ENCODE data around the gene CAPN13.

The CAPN13 gene

DNA sequence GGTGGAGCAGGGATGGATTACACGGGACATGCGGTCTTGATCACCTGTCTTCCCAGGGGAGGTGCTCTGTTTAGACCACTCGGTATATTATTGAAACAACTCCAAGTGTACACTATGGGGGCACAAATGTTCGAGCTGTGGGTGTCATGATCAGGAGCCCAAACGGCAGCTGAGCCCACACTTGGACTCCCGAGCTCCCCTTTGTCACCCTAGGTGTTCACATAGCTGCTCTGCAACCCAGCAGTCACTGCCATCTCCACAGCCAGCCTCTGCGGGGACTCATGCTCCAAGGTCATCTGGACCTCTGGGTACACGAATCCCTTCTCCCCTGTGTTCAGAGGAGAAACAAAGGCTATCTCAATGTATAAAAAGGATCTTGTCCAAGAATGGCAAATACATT is 46.0 kb downstream of the CAPN13 start:
- no peak for DNase-seq

DNA sequence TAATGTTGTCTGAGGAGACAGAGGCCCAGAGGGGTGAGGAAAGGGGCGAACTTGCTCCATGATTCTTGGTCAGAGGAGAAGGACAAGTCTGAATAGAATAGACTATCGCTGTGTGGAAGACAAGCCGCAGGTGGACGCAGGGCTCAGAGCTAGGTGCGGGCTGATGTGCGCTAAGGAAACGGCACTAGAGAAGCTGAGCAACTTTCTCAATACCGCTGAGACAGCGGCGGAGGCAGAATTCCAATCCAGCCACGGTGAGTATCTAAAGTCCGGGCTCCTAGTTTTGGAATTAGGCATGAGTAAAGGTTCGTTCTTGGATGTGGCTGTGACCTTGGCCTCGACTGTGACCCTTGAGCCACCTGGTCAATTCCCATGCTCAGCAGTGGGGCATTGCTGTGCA is 47.8 kb downstream of the CAPN13 start:
- no peak for DNase-seq

DNA sequence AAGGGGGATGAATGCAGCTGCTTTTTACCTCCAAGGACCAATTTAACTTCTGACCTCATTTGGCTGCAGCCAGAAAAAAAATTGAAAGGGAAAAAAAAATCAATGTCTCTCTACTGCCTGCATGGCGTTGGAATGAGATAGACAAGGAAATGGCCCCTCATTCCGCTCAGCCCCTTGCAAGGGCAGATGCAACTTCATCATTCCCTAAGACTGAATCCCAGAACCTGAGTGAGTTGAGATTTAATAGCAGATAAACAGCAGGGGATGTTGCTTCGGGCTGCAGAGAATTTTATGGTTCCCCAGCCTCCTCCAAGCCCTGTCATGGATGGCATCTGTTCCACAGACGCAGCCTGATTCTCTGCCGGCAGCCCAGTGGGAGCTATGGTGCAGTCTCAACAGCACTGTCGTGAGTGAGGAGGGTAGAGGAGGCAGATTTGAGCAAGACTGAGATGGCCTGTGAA is 49.0 kb downstream of the CAPN13 start:
- no peak for DNase-seq

DNA sequence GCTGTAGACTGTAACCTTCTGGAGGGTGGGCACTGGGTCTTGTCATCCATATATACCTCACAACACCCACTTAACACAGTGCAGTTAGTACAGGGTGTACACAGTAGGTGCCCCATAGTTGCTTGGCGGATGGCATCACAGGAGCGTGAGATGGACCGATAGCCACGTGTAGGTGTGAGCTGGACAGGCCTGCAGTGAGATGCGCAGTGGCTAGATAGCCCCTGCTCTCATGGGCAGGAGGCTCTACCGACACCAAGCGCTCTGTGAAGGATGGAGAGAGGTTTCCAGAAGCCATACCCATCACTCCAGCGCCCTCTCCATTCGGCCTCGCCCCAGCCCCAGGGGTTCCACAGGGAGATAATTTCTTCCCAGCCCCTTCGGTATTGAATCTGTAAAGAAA is 49.5 kb downstream of the CAPN13 start:
- DNase-seq: no peak

DNA sequence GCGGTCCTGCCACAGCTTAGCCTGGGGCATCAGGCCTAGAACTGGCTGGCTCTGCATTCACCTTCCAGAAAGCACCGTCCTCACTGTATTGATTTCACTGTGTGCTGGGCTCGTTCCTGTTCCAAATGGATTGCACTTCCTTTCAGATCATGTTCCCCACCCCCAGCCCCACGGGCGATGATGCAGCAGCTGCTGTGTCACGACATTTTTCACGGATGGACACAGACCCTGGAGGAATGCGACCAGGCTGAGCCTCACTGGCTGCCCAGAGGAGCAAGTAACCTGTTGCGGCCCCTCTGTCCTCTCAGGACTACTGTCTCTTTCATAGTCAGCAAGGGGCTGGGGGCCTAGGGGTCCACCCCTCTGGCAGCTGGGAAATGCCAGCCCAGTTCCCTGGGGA is 50.3 kb downstream of the CAPN13 start:
- no peak for DNase-seq

DNA sequence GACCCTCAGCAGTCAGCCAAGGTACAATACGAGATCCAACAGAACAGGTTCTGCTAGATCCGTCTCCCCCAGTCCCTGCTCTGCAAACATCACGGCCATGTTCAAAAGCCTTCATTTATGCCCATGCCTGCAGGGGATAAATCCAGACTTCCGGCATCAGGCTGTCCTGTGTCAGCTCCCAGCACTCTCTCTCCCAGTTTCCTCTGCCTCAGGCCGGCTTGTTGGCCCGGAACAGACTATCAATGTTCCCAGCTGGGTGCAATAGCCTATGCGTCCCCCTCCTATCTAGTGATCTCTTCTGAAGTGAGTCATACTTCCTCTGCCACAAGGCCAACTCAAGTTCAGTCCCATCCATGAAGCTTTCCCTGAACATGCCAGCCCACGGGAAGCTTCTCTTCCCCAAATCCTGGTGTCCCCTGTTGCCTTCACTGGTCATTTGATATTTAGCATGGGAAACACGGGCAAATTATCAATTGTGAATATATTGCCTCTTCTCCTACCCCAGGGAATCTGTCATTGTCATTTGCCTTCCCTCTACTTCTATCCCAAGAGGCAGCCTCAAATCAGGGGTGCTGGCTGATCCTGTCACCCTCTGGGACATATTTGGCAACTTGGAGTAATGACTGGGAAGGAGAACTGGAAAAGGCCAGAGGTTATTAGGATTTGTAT is 51.1 kb downstream of the CAPN13 start:
- DNase-seq: no peak

DNA sequence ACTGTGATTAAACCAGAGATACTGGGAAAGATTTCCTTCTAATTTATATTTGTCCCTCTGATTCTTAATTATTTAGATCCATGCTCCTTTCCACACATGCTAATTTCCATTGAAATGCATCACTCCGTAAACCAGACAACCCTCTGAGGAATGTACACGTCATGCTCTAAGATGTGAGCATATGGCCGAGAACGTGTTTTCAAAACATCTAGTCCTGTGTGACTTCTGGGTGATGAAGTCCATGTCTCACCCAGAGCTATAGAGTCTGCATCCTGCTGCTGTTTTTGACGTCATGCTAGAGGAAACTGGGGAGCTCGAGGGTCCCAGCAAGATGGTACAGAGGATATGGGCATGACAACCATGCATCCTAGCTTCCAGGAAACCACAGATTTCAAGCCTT is 53.6 kb downstream of the CAPN13 start:
- no peak for DNase-seq

DNA sequence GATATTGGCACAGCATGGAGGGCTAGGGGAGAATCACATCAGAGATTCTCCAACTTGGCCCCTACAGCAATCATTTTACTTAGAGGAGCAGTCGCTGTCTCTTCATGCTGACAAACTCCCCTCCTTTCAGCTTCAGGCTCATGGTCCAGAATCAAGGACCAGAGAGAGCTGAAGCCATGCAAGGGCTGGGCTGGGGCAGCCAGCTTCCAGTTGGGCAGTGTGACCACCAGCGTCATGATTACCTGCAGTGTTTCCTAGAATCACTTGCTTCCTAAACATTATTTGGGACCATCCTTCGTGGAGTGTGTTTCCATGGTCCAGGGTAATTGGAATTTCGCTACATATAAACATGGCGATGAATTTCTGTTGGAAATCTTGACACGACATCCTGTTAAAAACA is 54.4 kb downstream of the CAPN13 start:
- no peak for DNase-seq

DNA sequence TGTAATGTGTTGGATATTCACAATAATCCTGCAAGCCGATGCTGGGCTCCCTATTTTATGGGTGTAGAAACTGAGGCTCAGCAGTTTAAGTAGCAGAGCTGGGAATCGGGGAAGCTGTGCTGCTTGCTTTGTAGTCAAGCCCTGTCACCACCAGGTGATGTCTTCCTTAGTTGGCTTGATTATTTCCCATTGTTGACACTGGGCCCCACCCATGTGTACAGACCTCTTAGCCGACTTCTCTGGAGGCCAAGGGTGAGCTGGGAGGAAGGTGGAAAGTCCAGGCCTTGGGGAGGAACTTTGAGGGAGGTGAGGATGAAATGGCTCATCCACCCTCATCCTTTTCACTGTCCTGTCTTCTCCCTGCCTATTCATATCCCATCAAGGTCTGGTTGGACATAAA is 60.0 kb downstream of the CAPN13 start:
- no peak for DNase-seq

DNA sequence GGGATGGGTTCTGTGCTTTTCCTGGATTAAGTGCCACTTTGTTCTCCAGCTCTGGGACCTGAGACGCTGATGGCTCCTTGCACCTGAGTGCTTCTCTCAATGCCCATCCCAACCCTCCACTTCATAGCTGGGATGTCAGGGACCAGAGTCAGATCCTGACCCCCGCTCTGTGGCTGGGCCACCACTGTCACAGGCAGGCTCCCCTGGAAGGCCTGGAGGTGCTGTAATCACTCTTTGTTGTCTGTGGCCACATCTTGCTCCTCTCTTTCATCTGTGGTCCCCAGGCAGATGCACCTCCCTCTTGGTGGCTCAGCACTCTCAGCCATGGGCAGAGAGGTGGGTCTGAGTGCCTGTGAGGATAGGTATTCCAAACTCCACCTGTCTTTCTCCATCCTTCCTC is 62.4 kb downstream of the CAPN13 start:
- DNase-seq: no peak

DNA sequence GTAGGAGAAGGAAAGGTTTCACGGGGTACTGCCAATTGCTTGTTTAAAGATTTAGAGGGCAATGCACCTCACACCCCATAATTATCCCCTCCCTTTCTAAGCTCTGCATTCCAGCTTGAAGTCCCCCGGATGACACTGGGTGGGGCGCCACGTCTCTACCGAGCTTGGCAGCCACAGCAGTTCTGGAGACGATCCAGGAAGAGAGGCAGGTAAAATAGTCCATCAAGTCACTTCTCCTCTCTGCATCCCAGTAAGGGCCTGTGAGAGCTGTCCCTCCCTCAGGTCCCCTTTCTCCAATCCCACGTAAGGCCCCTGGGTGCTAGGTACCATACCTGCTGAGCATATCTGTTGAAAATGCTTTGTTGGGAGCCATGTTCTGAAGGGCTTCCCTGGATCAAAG is 65.7 kb downstream of the CAPN13 start:
- no peak for DNase-seq

DNA sequence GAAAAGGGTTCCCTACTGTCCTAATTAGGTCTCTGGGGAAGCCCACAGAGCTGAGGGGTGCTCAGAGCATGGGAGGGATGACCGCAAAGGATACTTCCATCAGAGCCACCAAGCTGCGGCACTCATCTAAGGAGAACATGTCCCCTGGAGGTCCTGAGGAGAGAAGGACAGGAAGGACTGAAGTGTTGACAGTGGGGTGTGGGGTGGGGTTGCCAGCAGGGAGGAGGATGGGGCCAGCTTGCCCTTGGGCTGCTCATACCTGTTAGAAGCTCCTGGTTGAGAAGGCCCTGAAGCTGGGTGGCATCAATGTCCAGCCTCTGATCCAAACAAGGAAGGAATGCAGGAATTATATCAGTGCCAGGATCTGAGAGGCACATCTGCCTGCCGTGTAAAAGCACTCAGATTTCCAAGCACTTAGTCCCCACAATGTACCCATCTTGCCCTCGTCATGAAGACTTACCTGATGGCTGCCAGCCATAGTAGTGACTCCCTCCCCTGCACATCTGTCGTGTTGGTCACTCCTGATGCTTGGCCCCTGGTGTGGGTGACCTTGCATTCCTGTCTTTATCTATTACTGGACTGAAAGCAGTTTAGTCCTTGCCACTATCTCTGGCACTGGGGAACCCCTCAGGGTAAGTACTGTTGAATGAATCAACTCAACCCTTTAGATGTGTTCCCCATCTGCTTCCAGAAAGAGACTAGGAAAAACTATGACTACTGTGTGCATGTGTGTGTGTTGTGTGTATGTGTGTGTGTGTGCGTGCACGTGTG is 68.9 kb downstream of the CAPN13 start:
- DNase-seq: no peak

DNA sequence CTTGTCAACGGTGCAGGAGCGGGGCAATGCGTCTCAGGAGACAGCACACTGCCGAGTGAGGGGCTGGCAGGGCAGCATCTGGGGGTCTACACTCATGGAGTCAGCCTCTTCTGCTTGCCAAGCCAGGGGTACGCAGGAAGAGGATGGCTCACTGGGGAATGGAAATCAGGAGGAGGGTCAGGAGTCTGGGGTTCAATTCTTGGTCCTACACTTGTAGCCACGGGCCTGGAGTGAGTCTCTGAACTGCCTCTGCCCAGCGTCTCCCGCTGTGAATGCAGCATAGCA is 70.0 kb downstream of the CAPN13 start:
- DNase-seq: no peak

DNA sequence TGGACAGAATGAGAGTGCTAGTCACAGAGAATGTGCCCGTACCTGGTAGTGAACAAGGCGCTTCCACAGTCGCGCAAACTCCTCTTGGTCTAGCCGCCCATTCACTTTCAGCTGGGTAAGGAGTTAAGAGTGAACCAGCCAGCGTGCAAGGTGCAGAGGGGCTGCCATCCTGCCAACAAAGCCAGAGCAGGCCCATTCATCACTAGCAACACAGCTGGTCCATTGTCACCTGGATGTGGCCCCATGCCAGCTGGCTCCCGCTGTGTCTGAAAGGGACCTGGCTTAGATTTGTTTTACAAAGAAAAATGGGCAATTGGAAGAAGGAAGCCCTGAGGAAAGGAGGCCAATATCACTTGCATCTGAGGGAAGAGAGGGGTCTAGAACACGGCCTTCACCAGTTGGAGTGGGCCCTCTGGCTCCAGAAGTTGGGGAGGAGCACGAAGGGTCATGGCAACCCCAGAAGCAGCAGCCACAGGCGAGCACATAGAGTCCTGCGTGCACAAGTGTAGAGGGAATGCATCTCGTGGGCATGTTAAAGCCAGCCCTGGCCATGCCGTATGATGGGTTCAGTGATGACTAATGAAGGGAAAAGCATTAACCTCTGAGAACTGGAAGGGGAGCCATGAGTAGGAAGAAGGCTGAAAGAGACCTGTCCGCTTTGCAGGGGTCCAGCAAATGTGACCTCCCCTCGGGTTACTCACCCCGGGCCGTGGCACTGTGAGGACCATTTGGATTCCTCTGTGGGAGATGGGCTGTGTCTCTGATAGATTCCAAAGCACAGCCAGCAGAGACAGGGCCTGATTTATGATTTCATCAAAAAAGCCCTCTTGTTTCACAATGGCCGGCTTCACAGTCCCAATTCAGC is 70.6 kb downstream of the CAPN13 start:
- no peak for DNase-seq

DNA sequence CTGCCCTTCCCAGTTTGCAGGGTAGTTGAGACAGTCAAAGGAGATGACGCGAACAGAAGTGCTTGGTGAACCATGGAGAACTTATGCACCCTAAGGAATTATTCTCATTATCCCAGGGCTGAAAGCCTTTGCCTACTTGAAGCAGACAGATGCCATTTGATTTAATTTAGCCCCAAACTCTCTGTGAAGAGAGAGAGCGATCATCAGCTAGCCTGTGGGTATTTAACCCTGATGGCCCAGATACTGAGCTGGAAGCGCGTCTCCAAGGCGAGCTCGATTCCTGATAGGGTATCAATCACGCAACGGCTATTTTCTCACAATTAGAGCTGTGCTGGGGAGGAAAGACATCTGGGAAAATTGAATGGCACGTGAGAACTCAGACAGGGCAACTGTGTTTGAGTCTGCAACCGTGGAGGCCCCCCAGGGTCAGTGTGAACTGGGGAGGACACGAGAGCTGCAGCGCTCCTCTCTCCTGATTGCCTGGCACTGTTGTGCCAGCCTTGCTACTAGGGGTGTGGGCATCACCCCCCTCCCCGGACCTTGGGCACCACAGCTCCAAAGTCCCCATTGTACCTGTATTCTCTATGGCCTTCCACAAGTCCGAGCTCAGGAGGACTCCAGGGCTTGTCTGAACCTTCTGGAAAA is 73.2 kb downstream of the CAPN13 start:
- DNase-seq: no peak

DNA sequence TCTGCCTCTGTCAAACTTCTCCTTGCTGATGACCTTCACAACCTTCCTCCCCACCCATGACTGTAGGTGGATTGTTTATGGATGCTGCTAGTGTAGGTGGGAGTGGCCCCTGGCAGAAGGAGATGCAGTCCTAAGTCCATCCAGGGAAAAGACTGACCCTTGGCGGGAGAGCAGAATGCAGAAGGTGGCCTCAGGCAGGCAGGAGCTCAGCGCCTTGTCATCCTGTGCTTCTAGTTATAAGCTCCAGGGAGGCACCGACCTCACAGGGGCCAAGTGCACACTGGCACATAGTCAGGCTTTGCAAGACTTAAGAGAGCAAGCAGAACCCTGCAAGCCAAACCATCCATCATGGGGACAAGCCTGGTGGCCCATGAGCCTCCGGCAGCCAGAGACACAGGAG is 74.4 kb downstream of the CAPN13 start:
- no peak for DNase-seq

DNA sequence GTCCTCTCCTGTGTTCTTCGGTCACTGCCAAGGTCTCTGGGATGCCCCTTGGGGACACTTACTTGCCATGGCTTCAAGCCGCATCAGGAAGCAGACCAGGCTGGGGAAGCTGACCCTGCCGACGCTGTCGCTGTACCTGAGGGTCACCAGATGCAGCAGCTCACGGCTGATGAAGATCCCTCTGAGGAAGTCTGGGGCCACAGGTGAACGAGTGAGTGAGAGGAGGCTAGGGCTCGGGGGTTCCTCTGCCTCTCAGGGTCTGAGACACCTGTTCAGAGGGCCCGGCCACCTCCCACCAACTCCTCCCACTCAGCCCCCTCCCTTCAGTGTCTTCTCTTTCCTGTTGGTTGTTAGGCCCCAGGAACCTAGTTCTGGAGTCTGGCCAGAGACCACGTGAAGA is 74.9 kb downstream of the CAPN13 start:
- DNase-seq: no peak

DNA sequence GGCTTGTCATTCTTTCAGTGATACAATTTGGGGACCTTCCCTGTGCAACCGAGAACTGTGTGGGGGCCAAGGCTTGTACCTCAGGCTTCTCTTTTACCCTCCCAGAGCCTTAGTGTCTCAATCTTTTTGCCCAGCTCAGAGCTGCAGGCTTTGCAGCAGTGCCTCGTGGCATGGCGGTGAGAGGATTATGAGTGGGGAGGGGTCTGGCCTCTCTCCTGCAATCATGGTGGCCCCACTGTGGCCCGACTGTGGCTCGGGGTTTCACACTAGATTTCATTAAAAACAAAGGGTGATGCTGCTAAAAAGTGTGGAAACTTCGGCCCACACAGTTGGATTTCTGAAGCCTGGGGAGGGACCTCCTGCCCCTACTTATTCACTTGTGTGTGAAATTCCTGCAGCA is 75.5 kb downstream of the CAPN13 start:
- no peak for DNase-seq

DNA sequence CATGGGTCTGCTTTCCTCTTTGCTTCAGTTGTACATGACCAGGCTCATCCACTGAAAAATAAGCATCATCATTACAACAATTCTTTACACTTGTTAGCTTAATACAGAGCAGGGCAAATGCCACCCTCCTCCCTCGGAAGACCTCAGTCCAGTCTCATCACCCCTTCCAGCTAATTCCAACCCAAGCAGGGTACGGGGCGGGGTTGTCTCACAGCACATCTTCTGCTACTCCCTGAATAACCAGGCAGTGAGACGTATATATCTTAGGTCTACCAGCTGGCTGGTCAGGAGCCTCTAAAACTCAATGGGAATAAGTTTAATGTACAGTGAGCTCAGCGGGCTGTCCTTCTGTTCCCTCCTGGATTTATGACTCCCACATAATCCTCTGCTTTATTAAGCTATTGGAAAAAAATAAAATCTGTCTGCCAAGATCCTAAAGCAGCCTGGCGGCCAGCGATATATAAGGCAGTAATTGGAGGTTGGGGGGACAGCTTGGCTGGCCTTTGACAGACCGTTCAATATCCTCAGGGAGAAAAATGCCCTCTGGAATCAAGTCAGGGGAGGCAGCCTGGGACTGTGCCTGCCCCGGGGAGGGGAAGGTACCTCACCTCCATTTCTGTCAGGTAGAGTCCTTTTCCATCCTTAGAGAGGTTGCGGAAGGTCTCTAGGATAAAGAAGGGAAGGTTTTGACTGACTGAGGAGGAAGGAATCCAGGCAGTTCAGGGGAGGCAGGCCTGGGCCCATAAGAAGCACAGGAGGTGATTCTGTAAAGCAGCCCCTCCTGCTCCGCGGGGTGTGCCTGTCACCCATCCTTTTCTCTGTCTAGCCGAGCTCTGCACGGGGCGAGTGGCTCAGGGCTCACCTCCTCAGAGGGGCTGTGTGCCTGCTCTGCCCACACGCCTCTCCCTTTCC is 76.3 kb downstream of the CAPN13 start:
- no peak for DNase-seq

DNA sequence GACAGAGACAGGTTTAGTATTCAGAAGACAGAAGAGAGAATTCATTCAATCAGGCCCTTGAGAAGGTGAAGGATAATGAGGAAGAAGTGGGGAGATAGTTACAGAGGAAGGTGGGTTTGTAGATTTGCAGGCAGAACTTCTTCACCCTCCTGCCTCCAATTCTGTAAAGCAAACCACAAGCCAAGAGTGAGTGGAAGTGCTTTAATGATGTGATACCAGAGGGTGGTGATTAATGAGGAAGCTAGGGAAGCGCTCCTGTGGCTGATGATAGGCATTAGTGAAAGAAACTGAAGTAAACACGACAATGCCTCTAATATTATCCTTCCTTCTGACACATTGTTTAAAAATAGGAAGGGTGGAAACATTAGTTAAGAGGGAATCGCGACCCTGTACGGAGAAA is 78.2 kb downstream of the CAPN13 start:
- DNase-seq: no peak

DNA sequence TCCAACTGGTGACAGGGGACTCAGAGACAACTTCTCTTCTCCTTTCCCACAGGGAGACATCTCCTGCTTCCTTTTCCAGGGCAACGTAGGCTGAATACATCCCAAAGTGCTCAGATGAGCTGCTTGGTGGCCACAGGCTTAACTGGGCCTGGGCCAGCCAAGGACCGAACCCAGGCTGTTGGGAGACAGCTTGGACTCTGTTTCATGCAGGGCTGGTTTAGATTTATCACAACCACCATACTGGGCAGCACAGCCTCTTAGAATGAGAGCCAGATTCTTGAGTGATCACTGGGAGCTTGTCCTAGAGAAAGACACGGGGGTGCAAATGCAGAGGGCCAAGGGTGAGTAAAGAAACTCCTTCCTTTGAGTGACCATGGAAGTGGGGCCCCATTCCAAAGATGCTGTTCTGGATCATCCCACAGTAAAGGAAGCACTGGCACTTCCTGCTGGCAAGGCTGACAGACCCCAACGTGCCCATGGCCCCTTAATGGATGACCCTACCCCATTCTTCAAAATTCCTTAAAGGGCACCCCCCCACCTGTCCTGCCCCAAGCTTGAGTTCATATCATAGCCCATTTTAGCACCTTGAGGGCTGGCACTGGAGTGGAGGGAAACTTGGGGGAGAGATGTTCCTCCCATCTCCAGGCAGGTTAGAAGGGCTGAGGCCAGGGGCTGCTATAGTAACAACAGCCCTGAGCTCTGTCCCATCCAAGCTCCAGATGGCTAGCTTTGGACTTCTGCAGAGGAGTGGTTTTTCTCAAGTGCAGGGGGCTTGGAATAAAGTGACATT is 84.1 kb downstream of the CAPN13 start:
- no peak for DNase-seq

Measured in stimulated activated naive CD4-positive, alpha-beta T cell (primary cell).